Heart right ventricle (tissue), 16 donors: Measurements from ENCODE around the gene SYNPO2L. TPM values are rescaled to one million over a fixed set of nuclear protein-coding genes. Genes with fewer than 3 reads are reported as not detected.
A peak's percentile ranks its signal among the peaks of the same experiment; 100 is the strongest.

Experiments used
- ATAC-seq, 8 donors: fragments of 200-7000 bp; cut with Tn5 transposase; one replicate each; pipeline ENCODE4 v1.9.1; 2020; ENCODE audit warnings: mild to moderate bottlenecking in 8 of 8, moderate library complexity in 8 of 8, moderate number of reproducible peaks in 1 of 8
- DNase-seq, 2 donors: peaks; one replicate each; pipeline ENCODE4 v3.0.0-alpha.2; 2020
- H3K27ac ChIP-seq, 10 donors: fragments of 200-600 bp; sonication (generic) in 2 of 10; one replicate each; pipeline versions ENCODE4 v1.5.0 to v1.8.0; 2020 to 2022; ENCODE audit warnings: mild to moderate bottlenecking in 3 of 10
- H3K27me3 ChIP-seq, 7 donors: fragments of 200-600 bp; one replicate each; pipeline ENCODE4 v1.8.0; 2021 to 2022; ENCODE audit warnings: mild to moderate bottlenecking in 2 of 7
- H3K36me3 ChIP-seq, 9 donors: fragments of 200-600 bp; sonication (generic) in 1 of 9; one replicate each; pipeline versions ENCODE4 v1.5.0 to v1.8.0; 2020 to 2022; ENCODE audit warnings: mild to moderate bottlenecking in 2 of 9
- H3K4me1 ChIP-seq, 9 donors: fragments of 200-600 bp; sonication (generic) in 1 of 9; one replicate each; pipeline versions ENCODE4 v1.5.0 to v1.8.0; 2020 to 2022; ENCODE audit warnings: mild to moderate bottlenecking in 4 of 9
- H3K4me3 ChIP-seq, 10 donors: fragments of 200-600 bp; sonication (generic) in 2 of 10; one replicate each; pipeline versions ENCODE4 v1.5.0 to v1.8.0; 2020 to 2022; ENCODE audit warnings: mild to moderate bottlenecking in 7 of 10, moderate library complexity in 2 of 10
- H3K9me3 ChIP-seq, 11 donors: fragments of 200-600 bp in 10 of 11; sonication (generic) in 2 of 11; one replicate each; pipeline versions ENCODE4 v1.5.0 to v1.8.0; 2013 to 2022; ENCODE audit warnings: mild to moderate bottlenecking in 2 of 11, control low read depth in 1 of 11, moderate library complexity in 1 of 11
- CTCF ChIP-seq, 9 donors: fragments of 200-600 bp; sonication (generic) in 2 of 9; IDR thresholded peaks; one replicate each; pipeline versions ENCODE4 v1.5.0 to v1.8.0; 2021 to 2022; ENCODE audit warnings: antibody characterized with exemption in 9 of 9, mild to moderate bottlenecking in 5 of 9, moderate library complexity in 1 of 9
- WGBS, 2 donors: extraction: QIAGEN DNeasy Blood & Tissue Kit; methylation state at CpG; one replicate each; pipeline ENCODE4 v1.1.7; 2013; ENCODE audit warnings: inconsistent platforms in 1 of 2; 5-methylcytosine and 5-hydroxymethylcytosine counted together
- intact Hi-C, 10 donors: fragments of 100-400 bp; cut with DNase I; formaldehyde crosslinking; loops; one replicate each; pipeline versions ENCODE4 v1.11.1 to v1.14.2; 2022
- polyA plus RNA-seq, 2 donors: library from polyadenylated mRNA; stranded (reverse); fragments of 200-250 nt; gene quantifications; one replicate each; pipeline ENCODE4 v1.2.3, GENCODE V29; 2013
- total RNA-seq, 10 donors: library from RNA; stranded (reverse); fragmentation: NEBNext Ultra II Directional in 3 of 10; extraction: Animal tissue kit (Norgen Biotek cat#: 25700) in 3 of 10; gene quantifications; one replicate each; pipeline versions ENCODE4 v1.2.1 to v1.2.4, GENCODE V29; 2021 to 2023
- donor health status: Arrhythmogenic right ventricular cardiomyopathy.
- donor health status: ischemic (EF 13 %, LVEDD 7.1; RV severe dilation, severe dysfunction).
- donor health status: healthy with polysubstance abuse.
- donor health status: DM: no; HTN: yes; CAD: no.
- donor health status: DM: no; HTN: no; CAD: no.
- donor health status: ischemic (EF 25% LVEDD 6.9; RV normal size, moderate dysfunction).
- donor health status: ischemic (EF 25% LVEDD 5.7; RV mildly dilated, moderate dysfunction).
- donor health status: healthy.
- donor health status: DM: yes; HTN: yes; CAD: no.
- donor health status: Ischemic cardiomyopathy.
- donor health status: ischemic (EF 35%, LVEDD 5.7; RV mildly dilated, moderate dysfunction).
- donor health status: nonischemic (EF 11% LVEDD 7.7; RV severe dilation, severe dysfunction).
- donor health status: DM: yes; HTN: yes; CAD: no.
- donor health status: PGD.
- donor health status: ischemic (EF 29% LVEDD 5.4; RV normal size, mild dysfunction).
- donor health status: nonischemic (EF 23%, LVEDD 6.1; RV moderate dilation, normal function).

SYNPO2L gene
- total and polyA plus RNA-seq, 12 donors: 61.6 to 833 (median 381) TPM

- intact Hi-C loops: loop anchor here in 3 of 10 donors (2.0 to 5.0 kb wide), 3 partner anchors 111 to 116 kb away; no protein-coding TSS in a partner anchor
- TF ChIP-seq CTCF (IDR thresholded peaks at IDR 0.05): no peak
- DNase-seq (no peak), ATAC-seq (no peak)
- no peaks in the 10 kb centered on the region for H3K36me3 ChIP-seq
- H3K4me1 ChIP-seq: peaks cover 10 to 42% (median 19%) of the 10 kb centered on the region in 9 donors
- H3K9me3 ChIP-seq: no peaks in the 10 kb centered on the region
- no peaks in the 10 kb centered on the region for H3K27me3 ChIP-seq
- 78 to 81% methylated on average over 2 of the region's 2 CpGs for WGBS, 2 donors
- H3K4me3 ChIP-seq: no peak overlapping the region
- H3K27ac ChIP-seq: peak overlapping the region in 1 of 10 donors; percentile 27
These were observed 12.5 kb downstream of the SYNPO2L start for GRCh38 chr10:73643362-73643761.

DNA sequence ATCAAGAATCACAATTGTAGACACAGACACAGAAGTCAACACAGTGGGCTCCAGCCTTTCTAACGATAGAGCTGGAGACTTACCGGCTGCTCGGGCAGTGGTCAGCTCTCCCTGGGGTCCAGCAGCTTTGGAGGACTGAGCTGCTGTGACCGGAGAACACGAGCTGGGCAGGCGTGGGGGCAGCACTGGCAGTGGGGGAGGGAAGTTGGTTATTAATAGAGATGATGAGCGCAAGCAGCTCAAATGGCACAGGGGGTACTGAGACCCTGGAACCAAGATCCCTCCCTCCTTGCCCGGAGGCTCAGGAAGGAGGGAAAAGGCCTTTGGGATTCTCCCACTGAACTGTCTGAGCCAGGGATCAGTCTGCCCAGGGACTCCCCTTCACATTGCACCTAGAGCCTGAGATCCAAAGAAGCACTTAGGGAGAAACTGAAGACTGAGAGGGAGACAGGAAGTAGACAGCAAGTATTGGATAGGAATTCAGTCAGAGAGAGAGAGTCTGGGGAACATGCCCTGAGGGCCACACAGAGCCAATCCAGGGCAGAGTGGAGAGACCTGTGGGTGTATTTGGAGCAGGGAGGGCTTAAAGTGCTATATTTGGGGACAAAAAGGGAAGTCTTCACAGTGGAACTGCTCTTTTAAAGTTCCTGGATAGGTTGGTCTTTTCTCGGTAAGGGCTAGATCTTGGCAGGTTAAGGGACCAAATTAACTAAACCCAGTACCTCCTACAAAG, 14.3 kb downstream of the SYNPO2L start, which contains the start of gene MYOZ1:
TSS of gene MYOZ1 (minus strand) at position 147 of the 733 bp plus-strand sequence. CDS start 1,457 bp downstream, outside the sequence.
- DNase-seq: no peak
- Histone ChIP-seq H3K36me3 (no peaks in the 10 kb centered on the region), H3K9me3 (no peaks in the 10 kb centered on the region), H3K4me1 (peaks cover 1 to 23% (median 6%) of the 10 kb centered on the region in 9 donors), H3K27me3 (no peaks in the 10 kb centered on the region), H3K27ac (peak within 1 kb of the TSS in 3 of 10 donors; percentile 41 to 51 (median 48)), H3K4me3 (no peak within 1 kb of the TSS)
- no peak for ATAC-seq
- intact Hi-C loops: loop anchor here in 3 of 10 donors (2.0 to 5.0 kb wide), 3 partner anchors 109 to 114 kb away; no protein-coding TSS in a partner anchor
- TF ChIP-seq CTCF (IDR thresholded peaks at IDR 0.05): no peak
- WGBS, 2 donors: 59 to 63% methylated on average over 9 of the region's 9 CpGs

- TF ChIP-seq CTCF (IDR thresholded peaks at IDR 0.05): no peak
- Histone ChIP-seq H3K4me1 (peaks cover 0 to 12% (median 6%) of the 10 kb centered on the region in 9 donors), H3K27me3 (no peaks in the 10 kb centered on the region), H3K9me3 (no peaks in the 10 kb centered on the region), H3K4me3 (no peak overlapping the region), H3K27ac (no peak overlapping the region), H3K36me3 (no peaks in the 10 kb centered on the region)
- WGBS, 2 donors: 89 to 94% methylated on average over 3 of the region's 3 CpGs
- ATAC-seq: no peak
- DNase-seq: no peak
- intact Hi-C loops: no loop called here
These were observed 16.5 kb downstream of the SYNPO2L start for GRCh38 chr10:73639286-73639685.

DNA sequence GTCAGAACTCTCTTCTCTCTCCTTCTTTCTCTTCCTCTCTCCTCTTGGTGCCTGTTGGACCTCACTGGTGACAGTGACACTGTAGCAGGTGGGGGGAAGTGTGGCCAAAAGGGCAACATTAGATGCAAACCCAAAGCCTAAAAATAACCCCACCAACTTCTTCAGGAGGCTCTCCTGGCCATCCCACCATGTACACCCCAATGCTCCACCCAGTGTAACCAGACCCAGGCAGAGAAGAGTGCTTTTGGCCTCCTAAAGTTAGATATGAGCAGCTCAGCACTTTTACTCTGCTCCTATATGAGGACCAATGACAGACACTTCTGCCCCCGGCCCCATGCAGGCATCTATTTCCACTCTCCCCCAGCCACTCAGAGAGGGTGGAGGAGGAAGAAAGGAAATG, 20.0 kb downstream of the SYNPO2L start:
- no peak for DNase-seq
- Histone ChIP-seq H3K9me3 (no peaks in the 10 kb centered on the region), H3K4me3 (no peak overlapping the region), H3K36me3 (no peaks in the 10 kb centered on the region), H3K4me1 (no peaks in the 10 kb centered on the region), H3K27ac (no peak overlapping the region), H3K27me3 (no peaks in the 10 kb centered on the region)
- intact Hi-C loops: no loop called here
- 10 to 32% methylated on average over 1 of the region's 1 CpG for WGBS, 2 donors
- TF ChIP-seq CTCF (IDR thresholded peaks at IDR 0.05): no peak
- no peak for ATAC-seq
